ENCODE data around the gene RUNX3. TPM values are rescaled to one million over a fixed set of nuclear protein-coding genes. Genes with fewer than 3 reads are reported as not detected.

RUNX3 gene
- total RNA-seq, 4 donors from 2014 or later: 0.27 to 2.8 (median 0.77) TPM

GRCh38 chr1:24868016-24868875 lies 61.8 kb downstream of the RUNX3 start:
- H3K27me3 ChIP-seq: no peaks in the 10 kb centered on the region

DNA sequence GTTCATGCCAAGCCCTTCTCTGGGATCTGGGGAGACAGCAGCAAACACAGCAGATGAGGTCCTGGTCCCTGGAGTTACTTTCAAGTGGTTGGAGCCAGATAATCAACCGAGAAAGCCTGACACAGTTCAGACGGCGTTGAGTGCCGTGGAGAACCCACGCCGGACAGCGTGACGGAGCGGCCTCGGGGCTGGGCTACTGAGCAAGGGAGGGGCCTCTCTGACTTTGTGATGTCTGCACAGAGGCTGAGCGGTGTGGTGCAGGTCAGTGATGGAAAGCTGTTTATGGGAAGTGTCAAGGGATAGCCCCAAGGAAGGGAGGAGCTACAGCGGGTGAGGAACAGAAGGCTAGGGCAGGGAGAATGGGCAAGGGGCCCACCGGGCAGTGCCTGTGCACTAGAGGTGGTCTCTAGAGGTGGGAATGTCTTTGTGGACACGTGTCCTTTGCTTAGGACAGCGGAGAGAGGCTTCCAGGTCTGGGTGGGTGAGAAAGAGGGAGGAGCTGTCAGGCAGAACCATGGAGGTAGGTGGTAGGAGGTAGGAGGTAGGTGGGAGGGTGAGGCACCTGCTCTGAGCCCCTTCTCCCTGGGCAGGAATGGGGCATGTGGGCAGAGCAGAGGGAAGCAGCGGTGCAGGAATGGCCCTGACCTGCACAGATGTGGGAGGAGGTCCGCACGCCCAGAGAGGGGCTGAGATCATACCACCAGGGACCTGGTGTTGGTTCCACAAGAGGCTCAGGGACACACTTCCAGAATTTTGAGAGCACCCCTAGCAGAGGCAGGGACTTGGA lies 62.8 kb downstream of the RUNX3 start:
- 66 to 69% methylated on average over 18 of the region's 18 CpGs for WGBS, 2 donors

More at GRCh38 chr1:24868016-24868875, 61.8 kb downstream of the RUNX3 start:
- H3K36me3 ChIP-seq: no peaks in the 10 kb centered on the region
- no peak for DNase-seq
- no peak overlapping the region for H3K27ac ChIP-seq
- H3K4me1 ChIP-seq: peaks cover 0 to 8% of the 10 kb centered on the region in 2 donors
- TF ChIP-seq POLR2A (IDR thresholded peaks at IDR 0.05): no peak
- no peak for TF ChIP-seq CTCF (IDR thresholded peaks at IDR 0.05)
- no peaks in the 10 kb centered on the region for H3K9me3 ChIP-seq
- H3K4me3 ChIP-seq (replicated peaks in 1 of 3): no peak overlapping the region
- WGBS, 2 donors: 86 to 91% methylated on average over 21 to 22 of the region's 22 CpGs
- intact Hi-C loops (cut with DNase I): no loop called here

DNA sequence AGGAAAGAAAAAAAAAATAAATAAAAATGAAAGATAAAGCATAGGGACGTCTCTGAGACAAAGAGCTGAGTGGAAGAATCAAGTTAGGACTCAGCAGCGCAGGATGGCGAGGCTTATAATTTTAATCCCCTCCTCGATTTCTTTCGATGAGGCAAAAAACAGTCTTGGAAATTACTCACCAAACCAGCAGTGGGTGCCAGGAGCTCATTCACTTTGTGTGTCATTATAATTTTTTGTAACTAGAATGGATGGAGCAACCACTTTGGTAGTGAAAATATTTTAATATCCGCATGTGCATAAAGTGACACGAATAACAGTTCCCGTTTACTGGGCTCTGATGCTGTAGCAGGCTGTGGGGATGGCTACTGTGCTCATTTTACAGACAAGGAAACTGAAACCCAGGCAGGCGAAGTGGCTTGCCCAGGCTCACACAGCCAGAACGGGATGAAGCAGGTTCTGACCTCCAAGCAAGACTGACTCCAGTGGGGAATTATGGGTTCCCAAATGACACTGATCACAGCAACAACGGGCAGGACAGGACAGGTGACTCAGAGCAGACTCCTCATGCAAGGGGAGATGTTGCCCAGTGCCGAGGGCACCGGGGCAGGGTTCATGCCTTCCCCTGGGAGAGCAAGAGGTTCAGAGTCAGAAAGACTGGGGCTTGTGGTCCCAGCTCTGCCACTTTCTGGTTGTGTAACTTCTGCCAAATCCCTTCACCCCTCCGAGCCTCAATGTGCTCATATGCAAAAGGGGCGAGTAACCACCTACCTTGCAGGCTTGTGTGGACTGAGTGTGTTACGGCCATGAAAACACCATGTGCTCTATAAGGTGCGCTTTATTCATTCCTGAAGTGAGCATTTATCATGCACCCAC lies 63.6 kb downstream of the RUNX3 start:
- no peak overlapping the region for H3K4me3 ChIP-seq (replicated peaks in 1 of 3)
- no peak for DNase-seq
- peaks cover 11 to 21% of the 10 kb centered on the region in 2 donors for H3K4me1 ChIP-seq
- intact Hi-C loops (cut with DNase I): no loop called here
- TF ChIP-seq POLR2A (IDR thresholded peaks at IDR 0.05) (no peak), CTCF (IDR thresholded peaks at IDR 0.05) (no peak)
- H3K9me3 ChIP-seq: no peaks in the 10 kb centered on the region
- H3K27ac ChIP-seq: no peak overlapping the region
- H3K27me3 ChIP-seq: no peaks in the 10 kb centered on the region
- H3K36me3 ChIP-seq: no peaks in the 10 kb centered on the region
- 76 to 81% methylated on average over 15 of the region's 17 CpGs for WGBS, 2 donors

More for the DNA sequence above, 62.8 kb downstream of the RUNX3 start:
- Histone ChIP-seq H3K4me1 (peaks cover 6 to 14% of the 10 kb centered on the region in 2 donors), H3K36me3 (no peaks in the 10 kb centered on the region), H3K9me3 (no peaks in the 10 kb centered on the region), H3K27ac (no peak overlapping the region), H3K4me3 (replicated peaks in 1 of 3) (no peak overlapping the region), H3K27me3 (no peaks in the 10 kb centered on the region)
- TF ChIP-seq CTCF (IDR thresholded peaks at IDR 0.05): no peak
- TF ChIP-seq POLR2A (IDR thresholded peaks at IDR 0.05): no peak
- DNase-seq: no peak
- intact Hi-C loops (cut with DNase I): no loop called here

DNA sequence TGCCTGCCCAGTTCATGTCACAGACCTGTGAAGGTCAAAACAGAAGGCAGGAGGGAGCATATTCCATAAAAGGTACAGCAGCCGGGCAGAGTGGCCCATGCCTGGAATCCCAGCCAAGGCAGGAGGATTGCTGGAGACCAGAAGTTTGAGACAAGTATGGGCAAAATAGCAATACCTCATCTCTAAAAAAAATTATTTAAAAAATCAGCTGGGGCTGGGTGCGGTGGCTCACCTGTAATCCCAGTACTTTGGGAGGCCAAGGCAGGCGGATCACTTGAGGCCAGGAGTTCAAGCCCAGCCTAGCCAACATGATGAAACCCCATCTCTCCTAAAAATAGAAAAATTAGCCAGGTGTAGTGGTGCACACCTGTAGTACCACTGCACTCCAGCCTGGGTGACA lies 64.5 kb downstream of the RUNX3 start:
- Histone ChIP-seq H3K4me1 (peaks cover 11 to 21% of the 10 kb centered on the region in 2 donors), H3K9me3 (no peaks in the 10 kb centered on the region), H3K27me3 (no peaks in the 10 kb centered on the region), H3K36me3 (no peaks in the 10 kb centered on the region), H3K27ac (no peak overlapping the region), H3K4me3 (replicated peaks in 1 of 3) (no peak overlapping the region)
- DNase-seq: no peak
- 91 to 93% methylated on average over 3 of the region's 3 CpGs for WGBS, 2 donors
- intact Hi-C loops (cut with DNase I): no loop called here
- TF ChIP-seq POLR2A (IDR thresholded peaks at IDR 0.05) (no peak), CTCF (IDR thresholded peaks at IDR 0.05) (no peak)

Data from thyroid gland (tissue), 4 donors.